ENCODE measurements around the gene CCDC107.
"Not testable (repeated sequence)": the region's sequence is repeated elsewhere in the genome, so short reads cannot be mapped to it uniquely, and the experiment has no call there.

Gene CCDC107, protein sequence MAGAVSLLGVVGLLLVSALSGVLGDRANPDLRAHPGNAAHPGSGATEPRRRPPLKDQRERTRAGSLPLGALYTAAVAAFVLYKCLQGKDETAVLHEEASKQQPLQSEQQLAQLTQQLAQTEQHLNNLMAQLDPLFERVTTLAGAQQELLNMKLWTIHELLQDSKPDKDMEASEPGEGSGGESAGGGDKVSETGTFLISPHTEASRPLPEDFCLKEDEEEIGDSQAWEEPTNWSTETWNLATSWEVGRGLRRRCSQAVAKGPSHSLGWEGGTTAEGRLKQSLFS

DNA sequence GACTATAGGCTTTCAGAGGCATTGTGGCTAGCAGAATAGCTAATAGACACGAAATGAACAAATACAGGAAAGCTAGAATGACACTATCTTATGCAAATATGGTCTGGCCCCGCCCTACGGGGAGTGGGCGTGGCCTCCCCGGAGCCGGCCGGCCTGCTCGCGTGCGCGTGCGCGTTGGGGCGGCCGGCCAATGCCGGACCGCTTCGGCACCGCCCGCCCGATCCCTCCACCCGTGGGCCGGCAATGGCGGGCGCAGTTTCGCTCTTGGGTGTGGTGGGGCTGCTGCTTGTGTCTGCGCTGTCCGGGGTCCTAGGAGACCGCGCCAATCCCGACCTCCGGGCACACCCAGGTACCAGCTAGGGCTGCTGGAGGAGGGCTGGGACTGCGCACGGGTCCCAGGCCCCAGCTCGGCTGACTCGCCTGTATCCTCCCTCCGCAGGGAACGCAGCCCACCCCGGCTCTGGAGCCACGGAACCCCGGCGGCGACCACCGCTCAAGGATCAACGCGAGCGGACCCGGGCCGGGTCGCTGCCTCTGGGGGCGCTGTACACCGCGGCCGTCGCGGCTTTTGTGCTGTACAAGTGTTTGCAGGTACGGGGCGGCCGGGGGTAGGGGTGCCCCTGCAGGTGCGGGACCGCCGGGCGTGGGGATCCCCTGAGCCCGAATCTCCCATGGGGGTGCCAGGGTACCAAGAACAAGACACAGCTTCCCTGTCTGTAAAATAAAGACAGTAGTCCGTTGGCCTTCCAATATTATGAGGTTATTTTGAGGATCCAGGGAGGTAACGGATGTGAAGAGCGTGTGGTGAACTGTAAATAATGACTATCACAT, at the start of gene CCDC107:
Gene CCDC107 (plus strand): TSS at position 156 of the 831 bp plus-strand sequence. CDS start 88 bp downstream, at position 244.
- DNase-seq: peak; percentile 75

DNA sequence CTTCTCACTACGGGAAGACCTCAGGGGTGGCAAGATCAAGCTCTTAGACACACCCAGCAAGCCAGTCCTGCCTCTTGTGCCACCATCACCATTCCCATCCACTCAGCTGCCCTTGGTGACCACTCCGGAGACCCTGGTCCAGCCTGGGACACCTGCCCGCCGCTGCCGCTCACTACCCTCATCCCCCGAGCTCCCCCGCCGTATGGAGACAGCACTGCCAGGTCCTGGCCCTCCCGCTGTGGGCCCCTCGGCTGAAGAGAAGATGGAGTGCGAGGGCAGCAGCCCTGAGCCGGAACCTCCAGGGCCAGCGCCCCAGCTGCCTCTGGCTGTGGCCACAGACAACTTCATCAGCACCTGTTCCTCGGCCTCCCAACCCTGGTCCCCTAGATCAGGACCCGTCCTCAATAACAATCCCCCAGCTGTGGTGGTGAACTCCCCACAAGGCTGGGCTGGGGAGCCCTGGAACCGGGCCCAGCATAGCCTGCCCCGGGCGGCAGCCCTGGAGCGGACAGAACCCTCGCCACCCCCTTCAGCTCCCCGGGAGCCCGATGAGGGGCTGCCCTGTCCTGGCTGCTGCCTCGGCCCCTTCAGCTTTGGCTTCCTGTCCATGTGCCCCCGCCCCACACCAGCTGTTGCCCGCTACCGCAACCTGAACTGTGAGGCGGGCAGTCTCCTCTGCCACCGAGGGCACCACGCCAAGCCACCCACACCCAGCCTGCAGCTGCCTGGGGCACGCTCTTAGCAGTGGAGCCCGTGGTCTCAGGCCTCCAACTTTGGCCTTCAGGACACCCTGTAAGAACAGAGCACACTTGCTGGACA, 48.9 kb upstream of the CCDC107 start:
- DNase-seq: no peak

DNA sequence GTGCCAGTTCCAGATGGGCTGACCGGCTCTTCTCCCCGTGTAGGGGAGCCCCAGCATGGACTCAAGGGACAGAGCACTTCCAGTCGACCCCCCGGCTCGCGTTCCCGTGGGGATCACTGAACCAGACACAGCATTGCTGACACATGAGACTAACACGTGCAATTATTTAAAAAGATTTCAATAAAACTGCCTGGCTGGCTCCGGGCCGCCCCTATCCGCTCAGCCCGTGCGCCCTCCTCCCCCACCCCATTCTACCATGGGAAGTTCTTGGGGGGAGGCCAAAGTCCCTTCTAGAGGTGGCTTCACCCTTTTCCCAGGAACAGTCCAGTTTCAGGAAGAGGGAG, 48.3 kb upstream of the CCDC107 start:
- no peak for DNase-seq

DNA sequence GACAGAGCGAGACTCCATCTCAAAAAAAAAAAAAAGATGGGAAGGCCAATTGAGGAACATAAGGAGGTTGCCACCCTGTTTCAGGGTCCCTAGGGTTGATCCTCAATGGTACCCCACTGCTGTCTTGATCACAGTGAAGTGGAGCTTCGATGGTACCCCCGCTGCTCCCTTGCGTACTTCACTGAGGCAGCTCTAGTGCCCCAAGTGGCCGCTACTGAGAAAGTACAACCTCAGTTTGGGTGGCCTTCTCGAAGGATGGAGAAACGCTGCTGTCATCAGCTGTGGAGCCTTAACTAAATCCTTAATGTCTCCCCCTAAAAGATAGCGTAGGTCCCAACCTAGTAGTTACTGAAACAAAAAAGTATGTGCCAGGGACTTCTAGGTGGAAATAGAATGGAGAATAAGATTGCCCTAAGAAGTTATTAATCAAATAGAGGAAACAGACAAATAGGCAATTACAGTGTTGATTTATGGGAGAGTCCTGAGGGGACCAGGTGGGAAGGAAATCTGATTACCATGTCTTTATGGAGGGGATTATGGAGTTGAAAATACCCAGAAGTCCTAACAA, 46.8 kb upstream of the CCDC107 start:
- peak; percentile 8 for DNase-seq

DNA sequence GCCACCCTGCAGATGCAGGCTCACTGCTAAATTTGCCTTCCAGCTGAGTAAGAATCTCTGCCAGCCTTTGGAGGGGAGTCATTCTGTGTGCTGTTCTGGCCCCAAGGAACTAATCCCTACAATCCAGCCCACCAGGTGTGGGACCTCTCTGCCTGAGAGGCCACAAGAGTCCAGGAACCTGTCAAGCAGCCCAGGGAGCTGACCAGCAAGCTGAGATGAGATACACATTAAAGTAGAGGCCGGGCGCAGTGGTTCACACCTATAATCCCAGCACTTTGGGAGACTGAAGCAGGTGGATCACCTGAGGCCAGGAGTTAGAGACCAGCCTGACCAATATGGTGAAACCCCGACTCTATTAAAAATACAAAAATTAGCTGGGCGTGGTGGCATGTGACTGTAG, 46.0 kb upstream of the CCDC107 start:
- not testable (repeated sequence) for DNase-seq

DNA sequence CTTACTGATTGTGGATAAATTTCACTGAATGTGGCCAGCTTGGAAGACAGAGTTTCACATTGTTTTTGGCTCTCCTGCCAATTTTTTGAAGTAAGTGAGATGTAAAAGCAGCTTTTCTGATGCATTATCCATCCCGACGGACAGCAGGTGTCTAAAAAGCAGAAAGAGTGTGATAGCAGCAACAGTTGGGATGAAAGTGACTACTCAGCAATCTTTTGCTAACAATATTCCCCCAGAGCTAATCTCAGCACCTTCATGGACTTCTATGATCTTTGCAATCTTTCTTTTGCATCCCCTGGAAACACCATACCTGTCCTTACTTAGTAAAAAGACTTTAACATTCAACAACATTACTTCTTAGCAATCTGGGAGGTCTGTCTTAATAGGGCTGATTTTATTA, 45.2 kb upstream of the CCDC107 start:
- DNase-seq: no peak

DNA sequence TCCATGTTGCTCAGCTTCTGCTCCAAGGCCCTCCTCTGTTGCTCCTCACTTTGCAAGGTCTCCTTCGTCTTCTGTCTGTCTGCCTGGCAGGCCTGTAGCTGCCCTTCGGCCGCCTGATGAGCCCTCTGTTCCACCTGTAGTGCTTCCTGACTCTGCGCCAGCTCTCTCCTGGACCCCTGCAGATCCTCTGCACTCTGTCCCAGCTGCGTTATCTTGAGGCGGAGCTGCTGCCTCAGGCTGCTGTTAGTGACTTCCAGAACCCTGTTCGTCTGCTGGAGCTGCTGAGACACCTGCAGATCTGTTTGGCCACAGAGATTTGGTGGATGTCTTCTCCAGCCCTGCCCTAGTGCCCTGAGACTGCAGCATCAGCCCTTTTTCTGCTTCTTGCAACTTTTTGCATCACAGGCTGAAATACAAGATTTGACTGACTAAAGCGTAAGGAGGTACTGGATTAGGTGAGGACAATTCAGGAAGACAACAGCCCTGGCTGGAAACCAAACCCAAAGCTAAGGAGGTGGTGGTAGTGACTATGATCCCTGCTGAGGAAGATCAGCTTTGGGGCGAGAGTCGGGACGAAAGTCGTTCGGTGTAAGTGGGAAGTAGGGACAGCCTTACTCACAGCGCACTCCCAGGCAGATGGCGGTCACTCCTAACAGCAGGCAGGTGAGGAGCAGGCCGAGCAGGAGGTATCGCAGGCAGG, 42.0 kb upstream of the CCDC107 start:
- no peak for DNase-seq

DNA sequence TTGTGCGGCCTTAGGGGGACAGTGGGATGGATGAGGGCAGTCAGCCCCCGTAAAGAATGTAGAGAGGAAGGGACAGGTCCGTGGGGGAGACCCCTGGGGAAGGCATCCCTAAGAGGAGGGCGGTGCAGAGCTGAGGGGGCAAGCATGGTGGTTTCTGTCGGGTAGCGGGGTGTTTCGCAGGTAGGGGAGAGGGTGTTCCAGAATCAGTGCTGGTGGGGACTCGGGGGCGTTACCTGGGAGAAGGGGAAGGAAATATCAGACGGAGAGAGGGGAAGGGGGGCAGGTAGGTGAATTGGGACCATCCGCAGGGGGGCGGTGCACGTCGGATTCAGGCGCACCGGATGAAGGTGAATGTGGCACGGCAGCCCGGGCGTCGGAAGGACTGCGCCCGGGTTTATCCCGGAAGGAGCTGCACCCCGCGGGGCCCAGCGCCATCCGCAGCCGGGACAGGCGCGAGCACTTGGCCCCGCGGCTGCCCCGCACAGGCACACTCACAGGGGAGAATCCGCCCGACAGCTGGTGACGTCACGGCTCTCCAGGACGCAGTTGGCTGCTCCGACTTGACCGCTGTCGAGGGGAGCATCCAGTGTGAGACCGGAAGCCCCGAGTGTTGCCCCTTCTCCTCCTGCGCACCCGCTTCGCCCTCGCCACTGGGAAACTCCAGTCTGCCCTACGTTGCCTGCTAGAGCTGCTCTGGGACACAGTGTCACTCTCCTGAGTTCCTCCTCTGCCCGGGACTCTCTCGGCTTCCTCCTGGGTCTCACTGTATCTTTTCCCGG, 41.2 kb upstream of the CCDC107 start:
- peak; percentile 35 for DNase-seq

DNA sequence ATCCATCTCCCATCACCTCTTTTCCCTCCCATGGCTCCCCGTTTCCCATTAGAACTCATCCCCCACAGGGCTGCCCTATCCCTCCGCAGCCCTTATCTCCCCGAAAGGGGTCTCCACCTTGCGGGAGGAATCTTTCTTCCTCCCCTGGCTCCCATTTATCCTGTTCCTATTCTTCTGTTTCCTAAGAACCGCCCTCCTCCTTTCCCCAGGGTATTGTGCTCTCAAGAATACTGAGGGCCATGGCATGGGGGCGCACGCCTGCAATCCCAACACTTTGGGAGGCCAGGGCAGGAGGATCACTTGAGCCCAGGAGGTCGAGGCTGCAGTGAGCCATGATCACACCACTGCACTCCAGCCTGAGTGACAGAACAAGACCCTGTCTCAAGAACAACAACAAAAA, 40.5 kb upstream of the CCDC107 start:
- DNase-seq: no peak

DNA sequence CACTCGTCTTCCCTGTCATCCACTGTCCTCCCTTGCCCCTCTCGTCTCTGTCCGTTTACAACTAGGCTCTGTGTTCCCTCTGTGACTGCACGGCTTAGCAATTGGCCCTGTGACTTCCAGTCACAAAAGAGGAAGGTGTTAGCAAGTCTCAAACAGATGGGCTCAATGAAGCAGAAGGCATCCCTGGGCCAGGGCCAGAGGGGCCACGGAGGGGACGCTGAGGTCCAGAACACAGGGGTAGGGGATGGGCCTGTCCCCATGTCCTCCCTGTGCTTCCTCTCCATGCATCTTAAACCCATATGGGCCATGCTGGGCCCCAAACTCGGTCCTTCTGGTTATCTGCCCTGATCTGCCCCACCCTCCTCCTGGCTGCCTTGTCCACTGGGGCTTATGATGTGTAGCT, 39.8 kb upstream of the CCDC107 start, which contains the start of gene CD72:
Gene CD72 (minus strand): TSS at position 89 of the 403 bp plus-strand sequence. CDS start 110 bp downstream, outside the sequence.
- DNase-seq: no peak

DNA sequence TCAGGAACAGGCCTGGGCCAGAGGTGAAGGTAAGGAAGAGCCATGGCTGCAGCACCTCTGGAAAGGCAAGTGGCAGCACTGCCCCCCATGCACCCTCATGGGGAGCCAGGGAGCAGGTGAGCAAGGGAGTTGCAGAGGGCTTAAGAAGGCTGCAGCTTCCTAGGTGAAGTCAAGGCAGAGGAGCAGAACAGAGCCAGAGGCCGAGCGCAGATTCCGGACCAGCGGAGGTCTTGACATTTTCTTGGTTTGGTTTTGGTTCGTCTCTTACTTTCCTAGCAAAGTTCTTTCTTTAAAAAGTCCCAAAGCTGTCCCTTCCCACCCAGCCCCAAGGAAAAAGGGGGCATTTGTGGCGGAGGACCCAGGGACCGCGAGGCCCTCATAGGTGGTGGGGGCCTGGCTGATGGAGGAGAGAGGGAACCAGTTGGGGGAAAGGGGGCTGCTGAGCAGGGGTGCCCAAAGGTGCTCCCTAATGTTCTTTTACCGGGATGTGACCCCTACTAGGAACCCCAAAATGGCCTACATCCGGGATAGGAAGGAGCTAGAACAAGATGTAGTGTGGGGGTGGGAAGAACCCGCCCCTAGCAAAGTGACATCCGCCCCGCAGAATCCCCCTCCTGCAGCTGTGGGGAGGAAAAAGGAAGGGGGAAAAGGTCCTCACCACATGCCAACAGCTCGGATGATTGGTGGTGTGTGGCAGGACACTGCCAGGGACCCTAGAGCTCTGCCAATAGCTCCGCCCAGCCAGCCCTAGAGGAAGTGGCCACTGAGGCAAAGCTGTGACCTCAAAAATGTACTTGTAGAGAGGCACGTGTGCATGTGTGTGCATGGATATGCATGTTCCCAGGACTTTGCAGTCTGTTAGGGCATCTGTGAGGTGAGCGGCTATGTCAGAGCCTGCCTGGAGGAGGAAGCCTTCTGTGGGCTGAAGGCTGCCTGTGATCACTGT, 39.0 kb upstream of the CCDC107 start:
- no peak for DNase-seq

DNA sequence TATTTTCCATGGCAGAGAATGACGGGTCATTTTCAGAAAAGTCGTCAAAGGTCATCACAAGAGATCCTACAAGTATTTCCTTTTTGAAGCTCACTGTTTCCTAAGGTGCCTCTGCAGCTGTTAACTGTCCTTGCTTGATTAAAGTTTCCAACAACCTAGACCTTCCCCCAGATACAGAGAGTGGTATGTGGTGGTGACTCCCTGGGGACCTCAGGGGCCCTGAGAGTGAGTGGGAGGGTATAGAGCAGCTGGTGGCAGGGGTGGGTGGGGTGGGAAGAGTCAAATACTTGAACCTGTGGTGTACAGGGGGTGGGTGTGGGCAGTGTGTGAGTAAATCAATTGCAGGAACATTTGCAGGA, 38.3 kb upstream of the CCDC107 start:
- DNase-seq: no peak

DNA sequence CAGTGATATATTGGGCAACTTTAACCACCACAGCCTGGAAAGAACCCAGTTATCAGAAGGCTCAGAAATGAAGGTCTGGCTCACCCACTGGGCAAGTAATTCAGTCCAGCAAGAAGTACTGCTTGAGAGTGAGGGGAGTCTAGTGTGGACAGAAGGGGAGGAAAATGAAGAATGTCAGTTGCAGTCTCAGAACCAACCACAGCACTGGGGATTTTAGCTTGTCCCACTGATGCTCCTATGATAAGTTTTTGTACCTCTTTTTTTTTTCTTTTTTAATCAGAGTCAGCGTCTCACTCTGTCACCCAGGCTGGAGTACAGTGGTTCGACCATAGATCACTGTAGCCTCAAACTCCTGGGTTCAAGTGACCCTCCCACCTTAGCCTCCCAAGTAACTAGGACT, 30.5 kb upstream of the CCDC107 start:
- DNase-seq: no peak

DNA sequence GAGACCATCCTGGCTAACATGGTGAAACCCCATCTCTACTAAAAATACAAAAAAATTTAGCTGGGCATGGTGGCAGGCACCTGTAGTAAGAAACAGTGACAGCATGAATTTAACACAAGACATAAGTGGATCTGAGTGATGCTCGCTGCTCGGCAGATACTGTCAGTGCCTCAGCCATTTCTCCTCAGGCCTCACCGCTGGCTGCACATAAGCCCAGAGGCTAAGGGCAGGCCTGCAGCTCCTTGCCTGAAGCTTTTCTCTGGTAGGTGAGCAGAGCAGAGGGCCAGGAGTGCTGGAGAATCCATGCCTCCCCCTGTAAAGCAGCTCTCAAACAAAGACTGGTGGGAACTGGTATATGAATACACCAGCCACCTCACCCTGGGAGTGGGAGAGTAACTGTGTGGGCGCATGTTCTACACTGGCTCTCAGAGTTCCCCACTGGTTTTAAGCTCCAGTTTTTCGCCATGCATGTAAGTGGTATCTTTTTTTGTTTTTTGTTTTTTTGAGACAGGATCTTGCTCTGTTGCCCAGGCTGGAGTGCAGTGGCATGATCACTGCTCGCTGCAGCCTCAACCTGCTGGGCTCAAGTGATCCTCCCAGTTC, 29.6 kb upstream of the CCDC107 start:
- no peak for DNase-seq

DNA sequence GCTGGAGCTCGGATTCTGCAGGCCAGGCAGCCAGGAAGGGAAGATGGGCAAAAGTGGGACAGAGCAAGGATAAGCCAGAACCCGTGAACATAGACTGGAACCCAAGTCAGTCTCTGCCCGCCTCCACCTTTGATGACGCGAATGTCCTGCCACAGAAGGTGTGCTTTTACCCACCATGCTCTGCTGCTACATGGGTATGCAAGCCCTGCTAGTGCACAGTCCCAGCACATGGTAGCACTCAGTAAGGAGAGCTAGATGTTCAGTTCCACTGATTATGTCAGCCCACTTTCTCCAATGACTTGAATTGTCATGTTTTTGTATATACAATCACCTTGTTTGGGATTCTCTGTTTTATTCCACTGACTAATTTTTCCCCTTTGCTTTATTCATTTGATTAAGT, 28.5 kb upstream of the CCDC107 start:
- DNase-seq: no peak

DNA sequence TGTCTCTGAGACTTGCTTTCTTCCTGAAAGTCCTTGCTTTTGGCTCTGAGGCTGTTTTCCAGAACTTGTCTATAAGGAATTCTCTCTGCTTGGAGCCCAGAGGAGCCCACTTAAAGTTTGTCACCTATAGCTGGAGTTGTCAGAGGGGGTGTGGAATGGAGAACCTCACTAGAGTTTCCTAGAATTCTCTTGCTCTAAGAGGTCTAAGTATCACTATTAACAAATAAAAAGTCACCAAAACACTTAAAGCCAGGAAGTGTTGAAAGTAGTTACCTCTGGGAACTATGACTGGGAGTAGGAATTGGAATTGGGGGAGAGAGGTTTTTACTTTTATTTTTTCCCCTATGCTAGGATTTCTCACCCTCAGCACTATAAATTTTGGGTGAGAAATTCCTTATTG, 22.4 kb upstream of the CCDC107 start:
- no peak for DNase-seq

DNA sequence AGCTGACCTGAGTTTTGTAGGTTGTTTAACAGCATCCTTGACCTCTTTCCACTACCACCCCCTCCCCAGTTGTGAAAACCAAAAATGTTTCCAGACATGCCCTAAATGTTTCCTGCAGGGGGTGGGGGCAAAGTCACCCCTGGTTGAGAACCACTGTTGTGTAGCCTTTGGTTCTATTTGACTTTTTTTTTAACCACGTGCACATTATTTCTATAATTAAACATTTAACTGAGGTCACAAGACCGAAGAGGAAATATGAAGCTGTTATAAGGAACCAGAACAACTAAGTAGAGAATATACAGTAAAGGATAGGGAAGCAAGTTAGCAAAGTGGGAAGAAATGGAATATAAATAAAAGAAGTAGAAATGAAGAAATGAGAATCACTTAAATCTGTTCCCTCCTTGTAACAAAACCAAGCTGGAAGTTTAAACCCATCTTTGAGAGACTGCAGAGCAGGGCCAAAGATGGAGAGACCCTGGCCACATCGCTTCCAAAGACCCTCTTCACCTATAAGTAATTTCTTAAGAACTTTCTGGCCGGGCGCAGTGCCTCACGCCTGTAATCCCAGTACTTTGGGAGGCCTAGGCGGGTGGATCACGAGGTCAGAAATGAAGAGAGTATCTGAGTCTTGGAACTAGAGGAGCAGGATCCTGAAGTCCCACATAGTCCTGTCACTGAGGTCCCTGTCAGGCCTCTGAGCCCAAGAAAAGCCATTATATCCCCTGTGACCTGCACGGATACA, 21.8 kb upstream of the CCDC107 start:
- no peak for DNase-seq

DNA sequence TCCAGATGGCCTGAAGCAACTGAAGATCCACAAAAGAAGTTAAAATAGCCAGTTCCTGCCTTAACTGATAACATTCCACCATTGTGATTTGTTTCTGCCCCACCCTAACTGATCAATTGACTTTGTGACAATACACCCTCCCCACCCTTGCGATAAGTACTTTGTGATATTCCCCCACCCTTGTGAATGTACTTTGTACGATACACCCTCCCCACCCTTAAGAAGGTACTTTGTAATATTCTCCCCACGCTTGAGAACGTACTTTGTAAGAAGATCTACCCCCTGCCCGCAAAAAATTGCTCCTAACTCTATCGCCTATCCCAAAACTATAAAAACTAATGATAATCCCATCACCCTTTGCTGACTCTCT, 21.2 kb upstream of the CCDC107 start:
- not testable (repeated sequence) for DNase-seq

DNA sequence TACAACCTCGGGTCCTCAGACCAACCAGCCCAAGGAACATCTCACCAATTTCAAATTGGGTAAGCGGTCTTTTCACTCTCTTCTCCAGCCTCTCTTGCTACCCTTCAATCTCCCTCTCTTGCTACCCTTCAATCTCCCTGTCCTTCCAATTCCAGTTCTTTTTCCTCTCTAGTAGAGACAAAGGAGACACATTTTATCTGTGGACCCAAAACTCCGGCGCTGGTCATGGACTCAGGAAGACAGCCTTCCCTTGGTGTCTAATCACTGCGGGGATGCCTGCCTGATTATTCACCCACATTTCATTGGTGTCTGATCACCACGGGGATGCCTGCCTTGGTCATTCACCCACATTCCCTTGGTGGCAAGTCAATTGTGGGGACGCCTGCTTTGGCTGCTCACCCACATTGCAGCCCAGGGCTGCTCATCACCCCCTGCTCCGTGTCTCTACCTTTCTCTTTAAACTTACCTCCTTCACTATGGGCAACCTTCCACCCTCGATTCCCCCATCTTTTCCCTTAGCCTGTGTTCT, 20.6 kb upstream of the CCDC107 start:
- DNase-seq: not testable (repeated sequence)
